Islet precursor cell (in vitro differentiated cells): ENCODE results near the gene HPS4.

ENCODE experiments used
- DNase-seq: peaks from one replicate; pipeline ENCODE4 v3.0.0-alpha.2; 2018

HPS4 gene

GRCh38 chr22:26463688-26464087 is 19.9 kb downstream of the HPS4 start:
- DNase-seq: no peak

- no peak for DNase-seq
These were observed 20.4 kb downstream of the HPS4 start for GRCh38 chr22:26463101-26463661.

GRCh38 chr22:26462641-26463040 is 20.9 kb downstream of the HPS4 start:
- DNase-seq: no peak

GRCh38 chr22:26462051-26462450 is 21.5 kb downstream of the HPS4 start:
- no peak for DNase-seq

- DNase-seq: peak; percentile 90
These were observed 22.3 kb downstream of the HPS4 start for GRCh38 chr22:26461188-26461810.

GRCh38 chr22:26460202-26460601 is 23.4 kb downstream of the HPS4 start:
- DNase-seq: no peak

- DNase-seq: no peak
These were observed 25.8 kb downstream of the HPS4 start for GRCh38 chr22:26457661-26458272.

GRCh38 chr22:26453812-26454500 is 29.6 kb downstream of the HPS4 start:
- DNase-seq: no peak

GRCh38 chr22:26453216-26453615 is 30.4 kb downstream of the HPS4 start:
- no peak for DNase-seq

- no peak for DNase-seq
These were observed 31.2 kb downstream of the HPS4 start for GRCh38 chr22:26452236-26453016.

- DNase-seq: no peak
These were observed 33.0 kb downstream of the HPS4 start for GRCh38 chr22:26450453-26451185.

- no peak for DNase-seq
These were observed 34.6 kb downstream of the HPS4 start for GRCh38 chr22:26448941-26449340.

GRCh38 chr22:26448334-26448733 is 35.2 kb downstream of the HPS4 start:
- DNase-seq: no peak

- no peak for DNase-seq
These were observed 35.8 kb downstream of the HPS4 start for GRCh38 chr22:26447584-26448329.

- no peak for DNase-seq
These were observed 36.6 kb downstream of the HPS4 start for GRCh38 chr22:26446808-26447515.

GRCh38 chr22:26445577-26446275 is 37.9 kb downstream of the HPS4 start:
- no peak for DNase-seq

- no peak for DNase-seq
These were observed 38.8 kb downstream of the HPS4 start for GRCh38 chr22:26444777-26445176.

GRCh38 chr22:26443901-26444690 is 39.5 kb downstream of the HPS4 start:
- no peak for DNase-seq

- peak; percentile 43 for DNase-seq
These were observed 41.4 kb downstream of the HPS4 start for GRCh38 chr22:26442086-26442756.
